Measurements from ENCODE around the gene ESYT2. TPM values are rescaled to one million over a fixed set of nuclear protein-coding genes. Genes with fewer than 3 reads are reported as not detected.
"Not testable (repeated sequence)": the region's sequence is repeated elsewhere in the genome, so short reads cannot be mapped to it uniquely, and the experiment has no call there.

ESYT2 gene
- total RNA-seq, 1 experiment from 2014 or later: 68.2 TPM

GRCh38 chr7:158704524-158705233 lies 124.6 kb downstream of the ESYT2 start, which contains the start of gene NCAPG2 (continued):
- TF ChIP-seq REST (IDR thresholded peaks at IDR 0.05; ENCODE audit: low read depth) (no peak), MAX (IDR thresholded peaks at IDR 0.05) (peak; percentile 96), ZNF274 (IDR thresholded peaks at IDR 0.05; ENCODE audit: low read depth, low read length) (no peak), SRF (IDR thresholded peaks at IDR 0.05; ENCODE audit: low read depth) (no peak), SIN3A (IDR thresholded peaks at IDR 0.05; ENCODE audit: low read depth) (peak; percentile 91), SP1 (IDR thresholded peaks at IDR 0.05; ENCODE audit: low read depth) (peak; percentile 80), EZH2phosphoT487 (IDR thresholded peaks at IDR 0.05; ENCODE audit: borderline replicate concordance) (no peak), ATF3 (IDR thresholded peaks at IDR 0.05) (no peak), CEBPB (IDR thresholded peaks at IDR 0.05; ENCODE audit: low read depth) (no peak), EZH2 (IDR thresholded peaks at IDR 0.05) (no peak), TCF7L2 (IDR thresholded peaks at IDR 0.05; ENCODE audit: borderline replicate concordance, extremely low read depth, insufficient read depth, insufficient read length) (peak; percentile 65), JUND (IDR thresholded peaks at IDR 0.05) (no peak), ZFX (IDR thresholded peaks at IDR 0.05) (peak; percentile 64; the same call in 1 of the 2 replicates), CBX3 (IDR thresholded peaks at IDR 0.05; ENCODE audit: low read depth) (peak; percentile 91), ELF1 (IDR thresholded peaks at IDR 0.05; ENCODE audit: borderline replicate concordance, low read depth) (peak; percentile 42)

GRCh38 chr7:158703679-158704523 lies 125.4 kb downstream of the ESYT2 start:
- DNase-seq (ENCODE audit: low read depth, low spot score); CTCF ChIA-PET; H4K20me1 ChIP-seq (ENCODE audit: insufficient read depth); ATAC-seq; RAD21 ChIA-PET (ENCODE audit: low non-redundant PET in 1 of 2, low total read pairs in 2 of 2, uncharacterized antibody in 2 of 2, unreplicated experiment in 2 of 2); H3K9me3 ChIP-seq (ENCODE audit: control insufficient read depth in 1 of 2, insufficient read depth in 1 of 2, low read depth in 1 of 2, low read length in 2 of 2); H3K27me3 ChIP-seq (ENCODE audit: insufficient read depth, low read length); H2AFZ ChIP-seq (ENCODE audit: low read depth, low read length, poor library complexity, severe bottlenecking); H3K9me2 ChIP-seq (ENCODE audit: insufficient read depth): not testable (repeated sequence)
- Histone ChIP-seq H3K27ac (ENCODE audit: low read depth, low read length) (peak overlapping the region; percentile 81), H3K79me2 (ENCODE audit: insufficient read depth, low read length) (peaks cover 57% of the 10 kb centered on the region), H3K4me1 (ENCODE audit: control insufficient read depth in 1 of 2, insufficient read depth in 2 of 2, low read length in 2 of 2) (peaks cover 6 to 21% of the 10 kb centered on the region in 2 experiments; a peak in 3 of 4 replicates), H3K36me3 (ENCODE audit: control insufficient read depth in 1 of 2, insufficient read depth in 2 of 2, low read length in 2 of 2) (peaks cover 8 to 26% of the 10 kb centered on the region in 2 experiments; a peak in 2 of 4 replicates), H3K4me3 (replicated peaks in 1 of 2; ENCODE audit: low read depth in 1 of 2, low read length in 2 of 2) (peak overlapping the region; percentile 96 to 98), H3K4me2 (ENCODE audit: low read length) (peak overlapping the region; percentile 87), H3K9ac (ENCODE audit: low read length) (peak overlapping the region; percentile 100)
- BruUV-seq (replicated peaks): TSS peak; percentile 54
- intact Hi-C loops (cut with micrococcal nuclease): loop anchor here (10.0 kb wide), 1 partner anchor 121 kb away; the partner anchor contains the start of gene ESYT2
- POLR2A ChIA-PET: interaction anchor here (0.8 kb wide), 1 partner anchor 11 kb away, joined by 3 read pairs; no protein-coding TSS in a partner anchor

Measured in HCT116 (cell line).